ENCODE measurements around the gene ASS1.

ASS1 gene

GRCh38 chr9:130498918-130499698, 54.3 kb downstream of the ASS1 start:
- H3K36me3 ChIP-seq (ENCODE audit: control insufficient read depth, insufficient read depth, low read length) = no peaks in the 10 kb centered on the region
- no peak overlapping the region for H3K27ac ChIP-seq (ENCODE audit: low read depth, low read length, severe bottlenecking)
- H3K9me3 ChIP-seq (ENCODE audit: control insufficient read depth, low read length) = no peaks in the 10 kb centered on the region
- no peaks in the 10 kb centered on the region for H3K4me1 ChIP-seq (ENCODE audit: control insufficient read depth, insufficient read depth, low read length, poor library complexity, severe bottlenecking)
- WGBS, 2 experiments (ENCODE audit: insufficient coverage in 2 of 2) = 80 to 92% methylated on average over 7 to 8 of the region's 9 CpGs
- H3K4me3 ChIP-seq (ENCODE audit: extremely low read depth, insufficient read depth, low read length, poor library complexity, severe bottlenecking) = no peak overlapping the region

DNA sequence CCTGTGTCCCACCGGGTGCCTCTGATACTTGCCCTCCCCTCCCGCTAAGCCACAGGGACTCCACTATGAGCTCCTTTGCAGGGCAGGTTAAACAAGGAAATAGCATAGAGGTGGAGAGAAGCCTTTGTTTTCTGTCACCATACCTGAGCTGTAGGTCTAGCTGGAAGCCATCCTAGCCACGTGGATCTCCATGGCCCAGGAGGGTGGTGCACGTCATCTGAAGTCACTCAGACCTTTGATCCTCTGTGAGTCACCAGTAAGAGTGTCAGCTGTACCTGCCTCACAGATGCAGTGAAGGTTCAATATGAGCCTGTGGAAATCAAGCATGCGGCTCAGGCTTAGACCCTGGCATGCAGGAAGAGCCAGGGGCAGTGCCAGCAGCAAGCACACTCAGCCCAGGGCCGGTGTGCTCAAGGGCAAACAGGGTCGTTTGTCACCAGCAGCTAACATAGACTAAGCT, 55.1 kb downstream of the ASS1 start:
- Histone ChIP-seq H3K36me3 (ENCODE audit: control insufficient read depth, insufficient read depth, low read length) (no peaks in the 10 kb centered on the region), H3K9me3 (ENCODE audit: control insufficient read depth, low read length) (no peaks in the 10 kb centered on the region)

DNA sequence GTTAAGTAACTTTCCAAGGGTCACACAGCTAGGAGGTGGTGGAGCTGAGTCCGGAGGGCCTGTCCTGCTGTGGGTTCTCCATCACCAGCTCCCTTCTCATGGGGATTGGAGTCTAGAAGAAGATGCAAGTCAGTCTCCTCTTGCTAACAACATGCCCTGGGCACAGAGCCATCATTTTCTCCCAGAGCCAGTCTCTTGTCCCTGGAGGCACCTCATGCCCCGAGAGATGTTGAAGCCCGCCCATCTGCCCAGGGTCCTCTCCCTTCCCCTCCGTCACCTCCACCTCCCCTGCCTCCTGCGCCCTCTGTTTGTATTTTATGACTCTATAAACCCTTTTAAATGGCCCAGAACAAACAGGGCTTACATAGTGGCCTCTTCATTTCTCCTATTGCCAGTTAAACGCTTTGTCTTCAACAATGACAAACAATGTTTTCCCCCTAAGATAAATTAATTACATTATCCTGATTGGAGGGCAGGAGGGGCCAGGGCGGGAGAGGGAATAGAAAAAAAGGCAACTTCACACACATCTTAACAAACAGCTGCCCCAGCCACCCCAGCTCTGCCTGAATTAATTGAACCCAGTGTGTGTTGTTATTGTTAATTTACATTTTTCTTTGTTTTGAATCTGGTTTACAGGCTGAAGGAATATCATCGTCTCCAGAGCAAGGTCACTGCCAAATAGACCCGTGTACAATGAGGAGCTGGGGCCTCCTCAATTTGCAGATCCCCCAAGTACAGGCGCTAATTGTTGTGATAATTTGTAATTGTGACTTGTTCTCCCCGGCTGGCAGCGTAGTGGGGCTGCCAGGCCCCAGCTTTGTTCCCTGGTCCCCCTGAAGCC, 55.8 kb downstream of the ASS1 start:
- H3K9me3 ChIP-seq (ENCODE audit: control insufficient read depth, low read length) = no peaks in the 10 kb centered on the region
- 91 to 92% methylated on average over 6 to 7 of the region's 12 CpGs for WGBS, 2 experiments (ENCODE audit: insufficient coverage in 2 of 2)
- H3K4me1 ChIP-seq (ENCODE audit: control insufficient read depth, insufficient read depth, low read length, poor library complexity, severe bottlenecking) = no peaks in the 10 kb centered on the region
- no peaks in the 10 kb centered on the region for H3K36me3 ChIP-seq (ENCODE audit: control insufficient read depth, insufficient read depth, low read length)
- no peak overlapping the region for H3K27ac ChIP-seq (ENCODE audit: low read depth, low read length, severe bottlenecking)
- no peak overlapping the region for H3K4me3 ChIP-seq (ENCODE audit: extremely low read depth, insufficient read depth, low read length, poor library complexity, severe bottlenecking)

More for the DNA sequence above, 55.1 kb downstream of the ASS1 start:
- 83 to 85% methylated on average over 4 to 6 of the region's 7 CpGs for WGBS, 2 experiments (ENCODE audit: insufficient coverage in 2 of 2)
- Histone ChIP-seq H3K27ac (ENCODE audit: low read depth, low read length, severe bottlenecking) (no peak overlapping the region), H3K4me3 (ENCODE audit: extremely low read depth, insufficient read depth, low read length, poor library complexity, severe bottlenecking) (no peak overlapping the region), H3K4me1 (ENCODE audit: control insufficient read depth, insufficient read depth, low read length, poor library complexity, severe bottlenecking) (no peaks in the 10 kb centered on the region)

DNA sequence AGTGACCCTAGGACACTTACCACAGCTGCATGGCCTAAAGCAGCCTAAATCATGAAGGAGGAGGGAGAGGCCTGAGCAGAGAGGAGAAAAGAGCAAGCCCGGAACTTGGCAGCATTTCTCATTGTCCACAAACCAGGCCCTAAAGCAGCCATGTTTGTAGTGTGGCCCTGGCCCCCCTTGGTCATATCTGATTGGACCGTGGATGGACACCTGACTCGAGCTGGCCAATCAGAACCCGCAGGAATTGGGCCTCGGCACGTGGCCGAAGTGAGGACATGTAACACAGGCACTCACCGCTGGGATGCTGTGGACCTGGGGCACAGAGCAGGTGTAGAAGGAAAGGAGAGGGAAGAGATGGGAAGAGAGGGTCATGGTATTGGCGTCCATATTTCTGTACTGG, 56.9 kb downstream of the ASS1 start:
- Histone ChIP-seq H3K9me3 (ENCODE audit: control insufficient read depth, low read length) (no peaks in the 10 kb centered on the region), H3K4me1 (ENCODE audit: control insufficient read depth, insufficient read depth, low read length, poor library complexity, severe bottlenecking) (no peaks in the 10 kb centered on the region), H3K27ac (ENCODE audit: low read depth, low read length, severe bottlenecking) (no peak overlapping the region), H3K4me3 (ENCODE audit: extremely low read depth, insufficient read depth, low read length, poor library complexity, severe bottlenecking) (no peak overlapping the region), H3K36me3 (ENCODE audit: control insufficient read depth, insufficient read depth, low read length) (no peaks in the 10 kb centered on the region)
- WGBS, 2 experiments (ENCODE audit: insufficient coverage in 2 of 2) = 89 to 93% methylated on average over 9 of the region's 9 CpGs

DNA sequence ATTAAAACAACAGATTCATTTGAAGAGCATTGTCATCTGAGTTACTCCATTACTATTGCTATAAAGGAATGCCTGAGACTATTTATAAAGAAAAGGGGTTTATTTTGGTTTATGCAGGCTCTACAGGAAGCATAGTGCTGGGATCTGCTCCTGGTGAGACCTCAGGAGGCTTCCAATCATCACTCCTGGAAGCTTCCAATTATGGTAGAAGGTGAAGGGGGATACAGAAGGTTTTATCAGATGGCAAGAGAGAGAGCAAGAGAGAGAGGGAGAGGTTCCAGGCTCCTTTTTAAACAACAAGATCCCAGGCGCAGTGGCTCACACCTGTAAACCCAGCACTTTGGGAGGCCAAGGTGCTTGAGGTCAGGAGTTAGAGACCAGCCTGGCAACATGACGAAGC, 63.5 kb downstream of the ASS1 start:
- WGBS, 2 experiments (ENCODE audit: insufficient coverage in 2 of 2) = 0% methylated on average over 1 of the region's 2 CpGs; no CpG with 5 or more reads in 1 of the 2 experiments
- Histone ChIP-seq H3K4me1 (ENCODE audit: control insufficient read depth, insufficient read depth, low read length, poor library complexity, severe bottlenecking) (no peaks in the 10 kb centered on the region), H3K27ac (ENCODE audit: low read depth, low read length, severe bottlenecking) (no peak overlapping the region), H3K36me3 (ENCODE audit: control insufficient read depth, insufficient read depth, low read length) (no peaks in the 10 kb centered on the region), H3K4me3 (ENCODE audit: extremely low read depth, insufficient read depth, low read length, poor library complexity, severe bottlenecking) (no peak overlapping the region), H3K9me3 (ENCODE audit: control insufficient read depth, low read length) (peaks cover 3% of the 10 kb centered on the region)

- Histone ChIP-seq H3K4me3 (ENCODE audit: extremely low read depth, insufficient read depth, low read length, poor library complexity, severe bottlenecking) (no peak overlapping the region), H3K9me3 (ENCODE audit: control insufficient read depth, low read length) (peaks cover 3% of the 10 kb centered on the region)
- 90 to 94% methylated on average over 3 to 4 of the region's 4 CpGs for WGBS, 2 experiments (ENCODE audit: insufficient coverage in 2 of 2)
Measured at GRCh38 chr9:130512199-130512598, 67.4 kb downstream of the ASS1 start.

DNA sequence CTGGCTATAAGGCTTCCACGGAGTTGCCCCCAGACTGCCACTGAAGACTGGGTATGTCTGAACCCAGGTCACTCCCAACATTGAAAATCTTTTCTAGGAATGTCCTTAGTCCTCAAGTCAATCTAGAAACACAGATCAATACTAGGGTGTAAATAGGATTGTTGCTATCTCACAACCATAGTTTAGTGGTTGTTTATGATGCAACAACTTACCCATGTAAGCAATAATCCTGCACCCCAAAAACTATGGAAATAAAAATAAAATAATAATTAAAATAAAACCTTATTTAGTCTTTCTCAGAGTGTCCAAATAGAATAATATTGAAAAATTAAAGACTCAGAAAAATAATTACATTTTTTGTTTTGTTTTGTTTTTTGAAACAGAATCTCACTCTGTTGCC, 68.3 kb downstream of the ASS1 start:
- Histone ChIP-seq H3K9me3 (ENCODE audit: control insufficient read depth, low read length) (peaks cover 3% of the 10 kb centered on the region), H3K4me1 (ENCODE audit: control insufficient read depth, insufficient read depth, low read length, poor library complexity, severe bottlenecking) (no peaks in the 10 kb centered on the region), H3K36me3 (ENCODE audit: control insufficient read depth, insufficient read depth, low read length) (no peaks in the 10 kb centered on the region), H3K27ac (ENCODE audit: low read depth, low read length, severe bottlenecking) (no peak overlapping the region), H3K4me3 (ENCODE audit: extremely low read depth, insufficient read depth, low read length, poor library complexity, severe bottlenecking) (no peak overlapping the region)
- WGBS, 2 experiments (ENCODE audit: insufficient coverage in 2 of 2) = no CpG with 5 or more reads among the region's 1 CpG

More at GRCh38 chr9:130512199-130512598, 67.4 kb downstream of the ASS1 start:
- no peaks in the 10 kb centered on the region for H3K4me1 ChIP-seq (ENCODE audit: control insufficient read depth, insufficient read depth, low read length, poor library complexity, severe bottlenecking)
- no peaks in the 10 kb centered on the region for H3K36me3 ChIP-seq (ENCODE audit: control insufficient read depth, insufficient read depth, low read length)
- no peak overlapping the region for H3K27ac ChIP-seq (ENCODE audit: low read depth, low read length, severe bottlenecking)

DNA sequence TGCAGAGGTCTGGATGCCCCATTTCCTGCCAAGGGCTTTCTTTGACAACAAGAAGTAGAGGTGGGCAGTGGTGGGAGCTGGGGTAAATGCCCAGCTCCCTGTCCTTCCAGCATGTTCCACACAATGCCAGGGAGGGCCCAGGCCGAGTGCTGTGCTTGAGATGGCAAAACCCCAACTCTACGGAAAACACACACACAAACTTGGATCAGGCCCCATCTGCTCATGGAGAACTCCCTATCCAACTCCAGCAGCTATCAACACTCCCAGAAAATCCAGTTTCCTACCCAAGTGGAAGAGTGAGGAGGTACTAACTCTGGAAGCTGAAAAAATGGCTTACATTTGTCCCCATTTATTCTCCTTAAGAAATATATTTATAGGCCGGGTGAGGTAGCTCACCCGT, 73.5 kb downstream of the ASS1 start:
- H3K27ac ChIP-seq (ENCODE audit: low read depth, low read length, severe bottlenecking) = no peak overlapping the region
- H3K36me3 ChIP-seq (ENCODE audit: control insufficient read depth, insufficient read depth, low read length) = no peaks in the 10 kb centered on the region
- H3K9me3 ChIP-seq (ENCODE audit: control insufficient read depth, low read length) = no peaks in the 10 kb centered on the region
- WGBS, 2 experiments (ENCODE audit: insufficient coverage in 2 of 2) = 90 to 100% methylated on average over 1 to 2 of the region's 4 CpGs
- H3K4me1 ChIP-seq (ENCODE audit: control insufficient read depth, insufficient read depth, low read length, poor library complexity, severe bottlenecking) = no peaks in the 10 kb centered on the region
- H3K4me3 ChIP-seq (ENCODE audit: extremely low read depth, insufficient read depth, low read length, poor library complexity, severe bottlenecking) = no peak overlapping the region

DNA sequence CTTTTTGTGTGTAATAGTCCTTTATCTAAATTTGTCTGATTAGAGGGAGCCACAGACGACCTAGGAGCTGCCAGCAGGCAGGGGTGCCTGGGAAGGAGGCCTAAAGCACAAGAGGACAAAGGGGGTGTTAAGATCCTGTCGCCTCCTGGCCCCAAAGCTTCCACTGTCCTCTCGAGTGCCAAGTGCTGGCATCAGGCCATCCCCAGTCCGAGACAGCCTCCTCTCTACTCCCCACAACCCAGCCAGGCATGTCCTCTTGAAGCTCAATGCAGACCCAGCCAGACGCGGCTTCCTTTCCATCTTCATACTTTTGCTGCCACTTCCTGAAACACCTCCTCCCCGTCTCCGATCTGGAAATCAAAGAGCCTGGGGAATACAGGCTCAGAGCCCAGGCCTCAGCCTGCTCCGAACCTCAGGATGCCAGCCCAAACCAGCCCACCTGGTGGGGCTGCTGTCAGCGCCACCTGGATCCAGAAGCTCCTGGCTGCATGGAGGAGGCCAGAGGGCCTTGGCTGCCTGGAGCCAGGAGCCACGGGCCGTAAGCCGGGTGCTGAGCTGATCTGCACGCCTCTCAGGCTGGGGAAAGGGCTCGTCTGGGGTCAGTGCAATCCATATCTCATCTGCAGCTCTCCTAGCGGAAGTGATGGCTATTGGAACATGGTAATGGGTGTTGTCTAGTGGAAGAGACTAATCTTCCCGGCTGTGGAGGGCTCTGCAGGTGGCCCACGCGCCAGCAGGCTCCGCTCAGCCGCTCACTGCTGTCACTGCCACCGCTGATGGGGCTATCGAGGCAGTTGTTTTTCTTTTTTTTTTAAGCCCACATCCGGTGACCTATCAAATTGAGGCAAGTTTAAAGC, 74.4 kb downstream of the ASS1 start:
- Histone ChIP-seq H3K27ac (ENCODE audit: low read depth, low read length, severe bottlenecking) (no peak overlapping the region), H3K36me3 (ENCODE audit: control insufficient read depth, insufficient read depth, low read length) (no peaks in the 10 kb centered on the region), H3K4me1 (ENCODE audit: control insufficient read depth, insufficient read depth, low read length, poor library complexity, severe bottlenecking) (peaks cover 5% of the 10 kb centered on the region), H3K4me3 (ENCODE audit: extremely low read depth, insufficient read depth, low read length, poor library complexity, severe bottlenecking) (no peak overlapping the region), H3K9me3 (ENCODE audit: control insufficient read depth, low read length) (no peaks in the 10 kb centered on the region)
- 81% methylated on average over 21 to 24 of the region's 24 CpGs for WGBS, 2 experiments (ENCODE audit: insufficient coverage in 2 of 2)

GRCh38 chr9:130519927-130520326, 75.2 kb downstream of the ASS1 start:
- no peak overlapping the region for H3K4me3 ChIP-seq (ENCODE audit: extremely low read depth, insufficient read depth, low read length, poor library complexity, severe bottlenecking)
- H3K36me3 ChIP-seq (ENCODE audit: control insufficient read depth, insufficient read depth, low read length) = no peaks in the 10 kb centered on the region
- peaks cover 5% of the 10 kb centered on the region for H3K4me1 ChIP-seq (ENCODE audit: control insufficient read depth, insufficient read depth, low read length, poor library complexity, severe bottlenecking)
- no peak overlapping the region for H3K27ac ChIP-seq (ENCODE audit: low read depth, low read length, severe bottlenecking)
- 89 to 97% methylated on average over 4 to 5 of the region's 5 CpGs for WGBS, 2 experiments (ENCODE audit: insufficient coverage in 2 of 2)
- no peaks in the 10 kb centered on the region for H3K9me3 ChIP-seq (ENCODE audit: control insufficient read depth, low read length)
